ENCODE measurements around the gene SWT1. TPM values are rescaled to one million over a fixed set of nuclear protein-coding genes. Genes with fewer than 3 reads are reported as not detected.
"Not testable (repeated sequence)": the region's sequence is repeated elsewhere in the genome, so short reads cannot be mapped to it uniquely, and the experiment has no call there.

The SWT1 gene
- polyA plus RNA-seq, 1 of the 3 experiments (the other 2 are of a cell fraction), result 1.1 TPM

DNA sequence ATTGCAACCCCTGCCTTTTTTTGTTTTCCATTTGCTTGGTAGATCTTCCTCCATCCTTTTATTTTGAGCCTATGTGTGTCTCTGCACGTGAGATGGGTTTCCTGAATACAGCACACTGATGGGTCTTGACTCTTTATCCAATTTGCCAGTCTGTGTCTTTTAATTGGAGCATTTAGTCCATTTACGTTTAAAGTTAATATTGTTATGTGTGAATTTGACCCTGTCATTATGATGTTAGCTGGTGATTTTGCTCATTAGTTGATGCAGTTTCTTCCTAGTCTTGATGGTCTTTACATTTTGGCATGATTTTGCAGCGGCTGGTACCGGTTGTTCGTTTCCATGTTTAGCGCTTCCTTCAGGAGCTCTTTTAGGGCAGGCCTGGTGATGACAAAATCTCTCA, 98.6 kb downstream of the SWT1 start:
- H3K9ac ChIP-seq; H3F3A ChIP-seq (replicated peaks; ENCODE audit: insufficient read depth); H3K36me3 ChIP-seq (replicated peaks in 1 of 2; ENCODE audit: control insufficient read depth in 1 of 2, insufficient read depth in 2 of 2, low read length in 1 of 2); H3K4me2 ChIP-seq; CTCF ChIA-PET; DNase-seq; H3K27ac ChIP-seq (ENCODE audit: low read depth in 2 of 2, low read length in 1 of 2); H3K27me3 ChIP-seq (ENCODE audit: insufficient read depth); H4K20me1 ChIP-seq (ENCODE audit: insufficient read depth); POLR2A ChIA-PET; H2AFZ ChIP-seq (ENCODE audit: low read depth); H3K79me2 ChIP-seq (ENCODE audit: insufficient read depth); H3K4me3 ChIP-seq (ENCODE audit: low read depth in 2 of 2, low read length in 1 of 2); H3K9me2 ChIP-seq; H3K9me3 ChIP-seq: not testable (repeated sequence)
- H3K4me1 ChIP-seq (ENCODE audit: control insufficient read depth in 1 of 2, insufficient read depth in 2 of 2, low read depth in 1 of 2, low read length in 1 of 2), result peaks cover 9 to 14% of the 10 kb centered on the region in 2 experiments; a peak in 2 of 4 replicates
- 90% methylated on average over 5 of the region's 6 CpGs for whole genome bisulfite sequencing (ENCODE audit: low lambda C conversion rate)

DNA sequence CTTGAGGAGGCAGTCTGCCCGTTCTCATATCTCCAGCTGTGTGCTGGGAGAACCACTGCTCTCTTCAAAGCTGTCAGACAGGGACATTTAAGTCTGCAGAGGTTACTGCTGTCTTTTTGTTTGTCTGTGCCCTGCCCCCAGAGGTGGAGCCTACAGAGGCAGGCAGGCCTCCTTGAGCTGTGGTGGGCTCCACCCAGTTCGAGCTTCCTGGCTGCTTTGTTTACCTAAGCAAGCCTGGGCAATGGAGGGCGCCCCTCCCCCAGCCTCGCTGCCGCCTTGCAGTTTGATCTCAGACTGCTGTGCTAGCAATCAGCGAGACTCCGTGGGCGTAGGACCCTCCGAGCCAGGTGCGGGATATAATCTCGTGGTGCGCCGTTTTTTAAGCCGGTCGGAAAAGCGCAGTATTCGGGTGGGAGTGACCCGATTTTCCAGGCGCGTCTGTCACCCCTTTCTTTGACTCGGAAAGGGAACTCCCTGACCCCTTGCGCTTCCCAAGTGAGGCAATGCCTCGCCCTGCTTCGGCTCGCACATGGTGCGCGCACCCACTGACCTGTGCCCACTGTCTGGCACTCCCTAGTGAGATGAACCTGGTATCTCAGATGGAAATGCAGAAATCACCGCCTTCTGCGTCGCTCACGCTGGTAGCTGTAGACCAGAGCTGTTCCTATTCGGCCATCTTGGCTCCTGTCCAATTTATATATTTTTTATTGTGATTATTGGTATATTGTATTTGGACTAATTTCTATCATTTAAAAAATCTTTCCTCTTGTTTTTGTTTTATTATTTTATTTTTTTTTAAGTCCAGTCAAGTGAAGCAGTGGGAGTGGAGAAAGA, 100.4 kb downstream of the SWT1 start:
- H4K20me1 ChIP-seq (ENCODE audit: insufficient read depth); DNase-seq; H3K79me2 ChIP-seq (ENCODE audit: insufficient read depth); H3K36me3 ChIP-seq (replicated peaks in 1 of 2; ENCODE audit: control insufficient read depth in 1 of 2, insufficient read depth in 2 of 2, low read length in 1 of 2); H3F3A ChIP-seq (replicated peaks; ENCODE audit: insufficient read depth); H3K27me3 ChIP-seq (ENCODE audit: insufficient read depth); CTCF ChIA-PET; H3K9me2 ChIP-seq; H3K9me3 ChIP-seq: not testable (repeated sequence)
- TF ChIP-seq NFIC (IDR thresholded peaks at IDR 0.05; ENCODE audit: borderline replicate concordance), result 0 out of 2 replicates have a peak, but pooled peaks have one; percentile 24
- Histone ChIP-seq H3K27ac (ENCODE audit: low read depth in 2 of 2, low read length in 1 of 2) (peak overlapping the region; percentile 6 to 78; a peak in 3 of 4 replicates), H3K9ac (peak overlapping the region; percentile 61; the same call in 1 of the 2 replicates), H3K4me3 (ENCODE audit: low read depth in 2 of 2, low read length in 1 of 2) (peak overlapping the region; percentile 50 to 54; a peak in 3 of 4 replicates), H3K4me1 (ENCODE audit: control insufficient read depth in 1 of 2, insufficient read depth in 2 of 2, low read depth in 1 of 2, low read length in 1 of 2) (peaks cover 9 to 14% of the 10 kb centered on the region in 2 experiments; a peak in 2 of 4 replicates), H3K4me2 (peak overlapping the region; percentile 43), H2AFZ (ENCODE audit: low read depth) (peak overlapping the region; percentile 68; the same call in 1 of the 2 replicates)
- POLR2A ChIA-PET, result interaction anchor here (1.2 kb wide), 1 partner anchor 60 kb away, joined by 3 read pairs; the partner anchor contains the start of gene IVNS1ABP
- WGBS (ENCODE audit: low lambda C conversion rate), result 15% methylated on average over 7 of the region's 32 CpGs

DNA sequence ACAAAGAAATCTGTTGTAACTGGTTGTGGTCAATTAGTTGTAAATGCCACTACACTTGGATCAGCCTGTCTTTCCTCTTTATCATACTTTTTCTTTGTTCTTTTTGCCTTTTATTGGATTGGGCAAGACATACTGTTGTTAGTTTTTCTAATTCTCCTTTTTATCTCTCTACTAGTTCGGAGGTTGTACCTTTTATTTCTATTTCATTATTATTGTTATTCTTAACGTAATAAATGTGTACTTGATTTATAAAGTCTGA, 100.9 kb downstream of the SWT1 start:
- POLR2A ChIA-PET, result interaction anchor here (1.2 kb wide), 1 partner anchor 60 kb away, joined by 3 read pairs; the partner anchor contains the start of gene IVNS1ABP
- WGBS (ENCODE audit: low lambda C conversion rate), result 48% methylated on average over 2 of the region's 2 CpGs
- no peaks in the 10 kb centered on the region for H3K36me3 ChIP-seq (replicated peaks in 1 of 2; ENCODE audit: control insufficient read depth in 1 of 2, insufficient read depth in 2 of 2, low read length in 1 of 2)
- H3K4me3 ChIP-seq (ENCODE audit: low read depth in 2 of 2, low read length in 1 of 2), result peak overlapping the region; percentile 50 to 54; a peak in 3 of 4 replicates
- H3K9me2 ChIP-seq, result no peaks in the 10 kb centered on the region
- no peaks in the 10 kb centered on the region for H3F3A ChIP-seq (replicated peaks; ENCODE audit: insufficient read depth)
- no peaks in the 10 kb centered on the region for H3K9me3 ChIP-seq
- H3K4me2 ChIP-seq, result peak overlapping the region; percentile 43
- no peaks in the 10 kb centered on the region for H4K20me1 ChIP-seq (ENCODE audit: insufficient read depth)
- peak overlapping the region; percentile 6 to 78; a peak in 3 of 4 replicates for H3K27ac ChIP-seq (ENCODE audit: low read depth in 2 of 2, low read length in 1 of 2)
- peak overlapping the region; percentile 68; the same call in 1 of the 2 replicates for H2AFZ ChIP-seq (ENCODE audit: low read depth)
- no peaks in the 10 kb centered on the region for H3K27me3 ChIP-seq (ENCODE audit: insufficient read depth)
- CTCF ChIA-PET, result no interaction called here
- DNase-seq, result no peak
- TF ChIP-seq FOSL2 (IDR thresholded peaks at IDR 0.05; ENCODE audit: borderline replicate concordance, low read depth) (no peak), RAD21 (IDR thresholded peaks at IDR 0.05; ENCODE audit: low read length) (no peak), POLR2AphosphoS5 (IDR thresholded peaks at IDR 0.05; ENCODE audit: low read depth, low read length) (no peak), EP300 (IDR thresholded peaks at IDR 0.05; ENCODE audit: borderline replicate concordance in 1 of 2, low read depth in 1 of 2, low read length in 1 of 2) (no peak), SIN3A (IDR thresholded peaks at IDR 0.05; ENCODE audit: borderline replicate concordance, low read depth, low read length) (no peak), TEAD4 (IDR thresholded peaks at IDR 0.05; ENCODE audit: borderline replicate concordance, insufficient read depth) (no peak)
- no peaks in the 10 kb centered on the region for H3K79me2 ChIP-seq (ENCODE audit: insufficient read depth)
- peaks cover 9 to 14% of the 10 kb centered on the region in 2 experiments; a peak in 2 of 4 replicates for H3K4me1 ChIP-seq (ENCODE audit: control insufficient read depth in 1 of 2, insufficient read depth in 2 of 2, low read depth in 1 of 2, low read length in 1 of 2)
- H3K9ac ChIP-seq, result peak overlapping the region; percentile 61; the same call in 1 of the 2 replicates
